Loucy (cell line): ENCODE measurements around the gene GREB1.

ENCODE experiments used
- CTCF ChIP-seq: fragments of 200-600 bp; sonication (generic); conservative IDR thresholded peaks from 2 replicates; pipeline ENCODE4 v1.5.1; 2014; ENCODE audit warnings: mild to moderate bottlenecking, antibody characterized with exemption, low read length
- EZH2phosphoT487 ChIP-seq: fragments of 200-600 bp; IDR thresholded peaks from 2 replicates; pipeline ENCODE4 v1.6.1; 2018; ENCODE audit warnings: antibody characterized with exemption, mild to moderate bottlenecking, moderate library complexity, borderline replicate concordance

GRCh38 chr2:11649093-11649492 is 115.2 kb downstream of the GREB1 start:
- no peak for TF ChIP-seq CTCF
- no peak for TF ChIP-seq EZH2phosphoT487
